Myocyte (in vitro differentiated cells): ENCODE measurements around the gene PLB1. TPM values are rescaled to one million over a fixed set of nuclear protein-coding genes. Genes with fewer than 3 reads are reported as not detected.

Source experiments
- DNase-seq: peaks from one replicate; pipeline ENCODE4 v3.0.0-alpha.2; 2012; ENCODE audit warnings: low read depth
- polyA plus RNA-seq: library from polyadenylated mRNA; unstranded; fragments of >200 nt; gene quantifications from one replicate; pipeline ENCODE4 v1.2.1, GENCODE V29; 2012; ENCODE audit warnings: missing spikeins
- total RNA-seq: library from RNA; depleted of rRNA; stranded (reverse); fragments of >200 nt; gene quantifications from 2 replicates; pipeline ENCODE4 v1.2.3, GENCODE V29; 2014

PLB1 gene
- 0.24 and 0.31 TPM in 2 replicates for total RNA-seq
- polyA plus RNA-seq: 0.23 TPM

- no peak for DNase-seq
Measured at GRCh38 chr2:28495551-28496250, at the start of gene PLB1. Gene PLB1, plus strand, starts transcription at chr2:28496060. Its CDS starts 55 bp downstream, at chr2:28496115.

- DNase-seq: no peak
Measured at GRCh38 chr2:28446531-28446930, 49.3 kb upstream of the PLB1 start.

GRCh38 chr2:28447086-28447485 is 48.8 kb upstream of the PLB1 start:
- DNase-seq: no peak

- peak; percentile 57 for DNase-seq
Measured at GRCh38 chr2:28447943-28448792, 47.7 kb upstream of the PLB1 start.

- DNase-seq: no peak
Measured at GRCh38 chr2:28448793-28449100, 47.1 kb upstream of the PLB1 start.

- DNase-seq: no peak
Measured at GRCh38 chr2:28449126-28449487, 46.8 kb upstream of the PLB1 start.

- peak; percentile 22 for DNase-seq
Measured at GRCh38 chr2:28449488-28450395, 46.1 kb upstream of the PLB1 start.

- no peak for DNase-seq
Measured at GRCh38 chr2:28450901-28451565, 44.8 kb upstream of the PLB1 start.

- DNase-seq: no peak
Measured at GRCh38 chr2:28451793-28452533, 43.9 kb upstream of the PLB1 start.

GRCh38 chr2:28452534-28453081 is 43.3 kb upstream of the PLB1 start:
- peak; percentile 63 for DNase-seq

GRCh38 chr2:28453396-28453795 is 42.5 kb upstream of the PLB1 start:
- DNase-seq: no peak

GRCh38 chr2:28454016-28454930 is 41.6 kb upstream of the PLB1 start:
- DNase-seq: no peak

- no peak for DNase-seq
Measured at GRCh38 chr2:28457237-28457636, 38.6 kb upstream of the PLB1 start.

- DNase-seq: no peak
Measured at GRCh38 chr2:28461056-28461455, 34.8 kb upstream of the PLB1 start.

GRCh38 chr2:28462122-28462521 is 33.7 kb upstream of the PLB1 start:
- no peak for DNase-seq

- DNase-seq: no peak
Measured at GRCh38 chr2:28463211-28463816, 32.5 kb upstream of the PLB1 start.

GRCh38 chr2:28463893-28464292 is 32.0 kb upstream of the PLB1 start:
- DNase-seq: no peak

- no peak for DNase-seq
Measured at GRCh38 chr2:28465148-28465885, 30.5 kb upstream of the PLB1 start.
